Retinal pigment epithelial cell (primary cell): ENCODE data around the gene KTN1.

Source experiments
- DNase-seq: peaks from one replicate; pipeline ENCODE4 v3.0.0-alpha.2; 2010; ENCODE audit warnings: low read depth
- H3K4me3 ChIP-seq: 2 replicates; pipeline ENCODE4 v1.5.1; 2011; ENCODE audit warnings: mild to moderate bottlenecking, low read length, control low read depth, moderate library complexity
- CTCF ChIP-seq: conservative IDR thresholded peaks from 2 replicates; pipeline ENCODE4 v1.5.1; 2011; ENCODE audit warnings: low read depth, low read length, control low read depth, inconsistent platforms

The KTN1 gene

GRCh38 chr14:55667801-55668200 is 87.8 kb downstream of the KTN1 start:
- no peak overlapping the region for H3K4me3 ChIP-seq
- TF ChIP-seq CTCF = no peak
- no peak for DNase-seq

GRCh38 chr14:55671641-55672040 is 91.6 kb downstream of the KTN1 start:
- DNase-seq = no peak
- H3K4me3 ChIP-seq = no peak overlapping the region
- no peak for TF ChIP-seq CTCF

- TF ChIP-seq CTCF = no peak
- no peak overlapping the region for H3K4me3 ChIP-seq
- DNase-seq = no peak
Measured at GRCh38 chr14:55673048-55673447, 93.0 kb downstream of the KTN1 start.

GRCh38 chr14:55681096-55681495 is 101.1 kb downstream of the KTN1 start:
- DNase-seq = no peak
- no peak overlapping the region for H3K4me3 ChIP-seq
- no peak for TF ChIP-seq CTCF

- no peak overlapping the region for H3K4me3 ChIP-seq
- no peak for DNase-seq
- no peak for TF ChIP-seq CTCF
Measured at GRCh38 chr14:55684956-55685584, 105.1 kb downstream of the KTN1 start.

- H3K4me3 ChIP-seq = no peak overlapping the region
- no peak for TF ChIP-seq CTCF
- no peak for DNase-seq
Measured at GRCh38 chr14:55686713-55687112, 106.7 kb downstream of the KTN1 start.

- TF ChIP-seq CTCF = no peak
- DNase-seq = no peak
Measured at GRCh38 chr14:55688566-55688965, 108.6 kb downstream of the KTN1 start.

More at GRCh38 chr14:55688566-55688965, 108.6 kb downstream of the KTN1 start:
- no peak overlapping the region for H3K4me3 ChIP-seq
